G401 (cell line): ENCODE data around the gene ZNF618. TPM values are rescaled to one million over a fixed set of nuclear protein-coding genes. Genes with fewer than 3 reads are reported as not detected.

ENCODE experiments used
- DNase-seq: peaks from one replicate; pipeline ENCODE4 v3.0.0-alpha.2; 2015; ENCODE audit warnings: low spot score
- in situ Hi-C: cut with HindIII; loops from 2 replicates; pipeline ENCODE4 v1.10.0; 2016; ENCODE audit warnings: low sequenced_read_pairs, mixed read lengths
- total RNA-seq: library from RNA; depleted of rRNA; stranded (reverse); fragments of >200 nt; shearing (Covaris generic); gene quantifications from 2 replicates; pipeline ENCODE4 v1.2.3, GENCODE V29; 2014

ZNF618 gene
- total RNA-seq, 1 experiment from 2014 or later: 6.1 TPM

DNA sequence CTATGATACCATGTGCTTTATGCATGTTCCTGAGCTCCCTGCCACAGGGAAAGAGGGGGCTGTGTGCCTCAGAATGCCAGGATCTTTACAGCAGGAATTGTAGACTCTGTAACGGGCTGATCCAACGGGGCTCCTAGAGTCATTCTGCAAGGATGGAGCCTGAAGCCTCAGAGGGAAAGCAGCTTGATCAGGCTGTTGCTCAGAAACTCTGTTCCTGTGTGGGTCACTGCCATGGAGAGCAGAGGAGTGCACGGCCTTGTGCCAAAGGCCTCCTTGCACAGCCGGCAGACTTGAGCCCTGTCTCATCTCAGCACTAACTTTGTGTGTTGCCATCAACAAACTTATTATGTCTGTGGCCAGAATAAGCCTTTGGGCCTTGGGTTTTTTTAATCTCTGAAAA, 150.2 kb downstream of the ZNF618 start:
- in situ Hi-C loops: no loop called here
- DNase-seq: no peak

DNA sequence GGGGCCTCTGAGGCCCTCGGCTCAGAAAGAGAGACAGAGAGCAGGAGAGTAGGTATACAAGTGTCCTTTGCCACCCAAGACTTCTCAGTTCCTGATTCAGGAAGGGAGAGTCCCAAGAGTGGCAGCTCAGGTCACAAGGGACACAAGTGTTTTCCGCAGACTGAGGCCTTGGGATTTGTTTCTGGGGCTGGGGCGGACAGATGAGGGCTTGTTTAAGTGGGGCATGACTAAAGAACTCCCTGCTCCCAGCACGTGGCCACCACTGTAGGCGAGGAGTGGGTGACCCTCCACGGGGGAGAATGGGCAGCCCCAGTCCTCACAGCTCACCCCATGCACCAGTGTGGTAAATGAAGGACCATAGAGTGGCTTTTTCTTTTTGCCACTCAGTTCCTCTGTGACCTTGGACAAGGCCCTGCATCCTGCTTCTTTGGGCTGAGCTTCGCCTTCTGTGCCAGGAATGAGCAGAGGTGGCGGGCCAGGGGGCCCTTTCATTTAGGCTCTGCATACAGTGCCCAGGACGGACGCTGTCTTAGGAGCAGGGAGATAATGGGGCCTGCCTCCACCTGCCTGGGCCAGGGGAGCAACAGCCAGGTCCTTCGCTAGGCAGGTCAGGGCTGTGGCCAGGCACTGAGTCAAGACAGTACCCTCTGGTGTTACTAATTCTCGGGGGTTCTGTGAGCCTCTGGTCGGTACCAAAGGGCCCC, 151.2 kb downstream of the ZNF618 start:
- no peak for DNase-seq
- in situ Hi-C loops: no loop called here

- DNase-seq: no peak
- in situ Hi-C loops: no loop called here
Measured at GRCh38 chr9:114027863-114028465, 151.9 kb downstream of the ZNF618 start.

DNA sequence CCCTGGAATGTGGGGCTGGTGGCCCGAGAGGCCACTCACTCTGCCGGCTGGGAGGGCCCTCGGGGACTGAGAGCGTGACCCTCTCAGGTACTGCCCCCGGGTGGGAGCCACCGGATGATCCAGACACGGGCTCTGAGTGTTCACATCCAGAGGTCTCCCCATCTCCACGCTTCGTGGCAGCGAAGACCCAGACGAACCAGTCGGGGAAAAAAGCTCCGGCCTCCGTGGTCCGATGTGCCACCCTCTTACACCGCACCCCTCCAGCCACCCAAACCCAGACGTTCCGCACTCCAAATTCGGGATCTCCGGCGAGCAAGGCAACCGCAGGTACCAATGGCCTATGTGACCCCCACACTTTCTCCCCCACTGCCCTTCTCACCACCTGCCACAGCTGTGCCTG, 152.5 kb downstream of the ZNF618 start:
- in situ Hi-C loops: no loop called here

GRCh38 chr9:114029311-114030170, 153.4 kb downstream of the ZNF618 start:
- DNase-seq: no peak
- in situ Hi-C loops: no loop called here

More for the DNA sequence above, 152.5 kb downstream of the ZNF618 start:
- no peak for DNase-seq

DNA sequence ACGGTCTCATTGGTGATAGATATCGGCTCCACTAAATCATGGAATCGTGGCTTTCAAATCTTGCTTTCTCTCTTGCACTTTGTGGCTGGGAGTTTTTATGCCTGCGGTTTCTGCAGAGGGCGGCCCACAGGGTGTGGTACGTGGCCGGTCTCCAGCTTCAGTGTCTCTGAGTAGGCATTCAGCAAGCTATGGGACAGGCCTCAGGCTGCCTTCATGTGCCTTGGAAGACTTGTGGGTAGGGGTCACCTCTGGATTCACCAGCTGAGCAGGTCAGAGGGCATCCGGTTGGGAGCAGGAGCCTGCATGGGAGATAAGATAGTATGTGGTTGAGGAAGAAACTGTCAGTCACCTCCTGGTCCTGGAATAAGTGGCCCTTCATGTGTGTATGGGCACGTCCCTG, 154.3 kb downstream of the ZNF618 start:
- in situ Hi-C loops: no loop called here
- no peak for DNase-seq

DNA sequence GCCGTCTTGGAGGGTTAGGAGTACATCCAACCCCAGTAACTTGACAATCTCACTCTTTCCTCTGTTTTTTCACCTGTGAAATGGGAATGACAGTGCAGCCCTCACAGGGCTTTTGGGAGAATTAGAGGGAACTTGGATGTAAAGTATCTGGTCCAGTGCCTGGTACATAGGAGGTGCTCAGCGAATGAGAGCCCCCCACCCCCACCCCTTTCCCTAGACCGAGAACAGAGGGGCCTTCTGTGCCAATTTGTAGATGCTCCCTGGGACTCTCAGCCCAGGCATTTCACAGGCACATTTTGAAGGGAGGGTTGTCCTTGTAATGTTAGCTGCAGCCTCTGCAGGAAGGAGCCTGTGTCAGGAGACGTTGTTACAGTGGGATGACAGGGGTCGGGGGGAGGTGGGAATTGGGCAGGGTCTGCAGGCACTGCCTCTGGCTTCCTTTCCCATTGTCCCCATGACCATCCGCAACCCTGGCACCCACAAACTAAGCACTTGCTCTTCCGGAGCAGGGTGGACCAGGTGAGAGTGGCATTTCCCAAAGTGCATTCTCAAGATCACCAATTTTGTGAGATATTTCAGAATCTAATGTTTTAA, 155.0 kb downstream of the ZNF618 start:
- in situ Hi-C loops: no loop called here
- no peak for DNase-seq

GRCh38 chr9:114031948-114032840, 156.1 kb downstream of the ZNF618 start:
- in situ Hi-C loops: no loop called here
- DNase-seq: no peak

GRCh38 chr9:114033397-114034103, 157.4 kb downstream of the ZNF618 start:
- in situ Hi-C loops: no loop called here
- peak; percentile 32 for DNase-seq

GRCh38 chr9:114034196-114034595, 158.1 kb downstream of the ZNF618 start:
- in situ Hi-C loops: no loop called here
- peak; percentile 21 for DNase-seq

- in situ Hi-C loops: no loop called here
- DNase-seq: peak; percentile 78
Measured at GRCh38 chr9:114034661-114035062, 158.6 kb downstream of the ZNF618 start.

GRCh38 chr9:114035221-114035844, 159.2 kb downstream of the ZNF618 start:
- DNase-seq: peak; percentile 35
- in situ Hi-C loops: no loop called here

GRCh38 chr9:114035845-114036801, 160.0 kb downstream of the ZNF618 start:
- no peak for DNase-seq

GRCh38 chr9:114037249-114037648, 161.1 kb downstream of the ZNF618 start:
- in situ Hi-C loops: no loop called here
- DNase-seq: no peak

More at GRCh38 chr9:114035845-114036801, 160.0 kb downstream of the ZNF618 start:
- in situ Hi-C loops: no loop called here

- peak; percentile 81 for DNase-seq
- in situ Hi-C loops: no loop called here
Measured at GRCh38 chr9:114037961-114038723, 162.0 kb downstream of the ZNF618 start.

DNA sequence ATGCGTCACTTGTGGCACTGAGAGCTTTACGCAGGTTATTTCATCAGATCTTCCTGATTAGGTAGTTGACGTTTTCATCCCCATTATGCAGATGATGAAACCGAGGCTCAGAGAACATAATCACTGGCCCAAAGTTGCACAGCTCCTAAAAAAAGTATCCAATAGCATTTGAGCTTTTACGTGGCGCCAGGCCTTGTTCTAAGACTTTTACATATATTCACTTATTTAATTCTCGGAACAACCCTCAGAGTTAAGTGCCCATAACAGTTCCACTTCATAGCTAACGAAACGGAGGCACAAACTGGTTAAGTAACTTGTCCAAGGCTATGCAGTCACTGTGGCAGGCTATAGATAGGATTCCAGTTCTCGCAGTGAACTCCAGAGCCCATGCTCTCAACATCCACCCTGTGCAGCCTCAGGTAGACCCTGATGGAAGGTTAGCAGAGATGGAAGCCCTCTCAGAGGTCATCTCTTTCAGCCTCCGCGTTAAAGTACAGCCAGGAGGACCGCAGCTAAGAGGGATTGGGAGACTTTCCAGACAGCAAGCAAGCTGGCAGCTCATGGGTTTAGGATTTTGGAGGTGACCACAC, 162.7 kb downstream of the ZNF618 start:
- DNase-seq: no peak
- in situ Hi-C loops: no loop called here
